SK-N-SH treated with all-trans-retinoic acid at 6 μM for 48 hours (cell line): ENCODE measurements around the gene UPP2.

Experiments
- ATAC-seq: fragments of 200-7000 bp; cut with Tn5 transposase; 3 replicates; pipeline ENCODE4 v1.9.1; 2020; ENCODE audit warnings: mild to moderate bottlenecking, moderate library complexity
- ARNTL ChIP-seq: fragments of 450-650 bp; formaldehyde crosslinking; IDR thresholded peaks from 2 replicates; pipeline ENCODE4 v1.5.0; 2020; ENCODE audit warnings: low read depth, mild to moderate bottlenecking, moderate library complexity, borderline replicate concordance
- BACH2 ChIP-seq: fragments of 250-450 bp; sonication (Bioruptor Pico); IDR thresholded peaks from 2 replicates; pipeline ENCODE4 v1.9.0; 2021; ENCODE audit warnings: mild to moderate bottlenecking, borderline replicate concordance
- CSDC2 ChIP-seq: fragments of 250-450 bp; sonication (Bioruptor Pico); IDR thresholded peaks from 2 replicates; pipeline ENCODE4 v1.5.0; 2020; ENCODE audit warnings: mild to moderate bottlenecking, moderate library complexity
- ESRRG ChIP-seq: fragments of 250-450 bp; sonication (Bioruptor Pico); IDR thresholded peaks from 2 replicates; pipeline ENCODE4 v1.6.1; 2021; ENCODE audit warnings: mild to moderate bottlenecking
- GLIS3 ChIP-seq: fragments of 250-450 bp; sonication (Bioruptor Pico); IDR thresholded peaks from 2 replicates; pipeline ENCODE4 v1.5.0; 2020; ENCODE audit warnings: mild to moderate bottlenecking, moderate library complexity
- ISL1 ChIP-seq: fragments of 250-450 bp; sonication (Bioruptor Pico); IDR thresholded peaks from 2 replicates; pipeline ENCODE4 v2.1.2; 2022; ENCODE audit warnings: mild to moderate bottlenecking, moderate library complexity
- OSR1 ChIP-seq: fragments of 250-450 bp; sonication (Bioruptor Pico); IDR thresholded peaks from 2 replicates; pipeline ENCODE4 v1.8.0; 2022; ENCODE audit warnings: moderate library complexity, mild to moderate bottlenecking, inconsistent platforms
- PPARA ChIP-seq: fragments of 250-450 bp; sonication (Bioruptor Pico); IDR thresholded peaks from 2 replicates; pipeline ENCODE4 v1.5.0; 2020; ENCODE audit warnings: mild to moderate bottlenecking, borderline replicate concordance
- RARB ChIP-seq: fragments of 250-450 bp; sonication (Bioruptor Pico); IDR thresholded peaks from 2 replicates; pipeline ENCODE4 v1.8.0; 2021; ENCODE audit warnings: mild to moderate bottlenecking, moderate library complexity
- SNAI2 ChIP-seq: fragments of 250-450 bp; sonication (Bioruptor Pico); IDR thresholded peaks from 2 replicates; pipeline ENCODE4 v1.5.0; 2020; ENCODE audit warnings: mild to moderate bottlenecking, moderate library complexity
- TCF4 ChIP-seq: fragments of 250-450 bp; sonication (Bioruptor Pico); IDR thresholded peaks from 2 replicates; pipeline ENCODE4 v1.8.0; 2021; ENCODE audit warnings: mild to moderate bottlenecking, moderate library complexity, borderline replicate concordance
- TOX ChIP-seq: fragments of 250-450 bp; sonication (Bioruptor Pico); IDR thresholded peaks from 2 replicates; pipeline ENCODE4 v1.8.0; 2021; ENCODE audit warnings: mild to moderate bottlenecking, moderate library complexity, borderline replicate concordance
- ZC3H10 ChIP-seq: fragments of 250-450 bp; sonication (Bioruptor Pico); IDR thresholded peaks from 2 replicates; pipeline ENCODE4 v1.5.1; 2021; ENCODE audit warnings: mild to moderate bottlenecking, moderate library complexity
- ZFP3 ChIP-seq: fragments of 250-450 bp; sonication (Bioruptor Pico); IDR thresholded peaks from 2 replicates; pipeline ENCODE4 v1.5.0; 2020; ENCODE audit warnings: mild to moderate bottlenecking, moderate library complexity
- ZFP30 ChIP-seq: fragments of 450-650 bp; formaldehyde crosslinking; IDR thresholded peaks from 2 replicates; pipeline ENCODE4 v1.5.0; 2022; ENCODE audit warnings: mild to moderate bottlenecking, moderate library complexity
- ZNF565 ChIP-seq: fragments of 450-650 bp; formaldehyde crosslinking; conservative IDR thresholded peaks from 2 replicates; pipeline ENCODE4 v1.5.0; 2020; ENCODE audit warnings: low read depth, mild to moderate bottlenecking, moderate library complexity
- ZNF70 ChIP-seq: fragments of 450-650 bp; formaldehyde crosslinking; IDR thresholded peaks from 2 replicates; pipeline ENCODE4 v1.5.0; 2020; ENCODE audit warnings: mild to moderate bottlenecking, moderate library complexity
- ZNF8 ChIP-seq: fragments of 450-650 bp; formaldehyde crosslinking; IDR thresholded peaks from 2 replicates; pipeline ENCODE4 v1.5.0; 2020; ENCODE audit warnings: mild to moderate bottlenecking, moderate library complexity
- TF ChIP-seq, protein P1 (sequence below): fragments of 250-450 bp; sonication (Bioruptor Pico); IDR thresholded peaks from 2 replicates; pipeline ENCODE4 v1.8.0; 2021; ENCODE audit warnings: low read depth, mild to moderate bottlenecking, moderate library complexity, borderline replicate concordance
- TF ChIP-seq, protein P2 (sequence below): fragments of 250-450 bp; sonication (Bioruptor Pico); IDR thresholded peaks from 2 replicates; pipeline ENCODE4 v1.5.0; 2020; ENCODE audit warnings: mild to moderate bottlenecking, moderate library complexity
- TF ChIP-seq, protein P3 (sequence below): fragments of 250-450 bp; sonication (Bioruptor Pico); IDR thresholded peaks from 2 replicates; pipeline ENCODE4 v1.5.1; 2021; ENCODE audit warnings: mild to moderate bottlenecking, moderate library complexity
- TF ChIP-seq, protein P4 (sequence below): fragments of 250-450 bp; sonication (Bioruptor Pico); IDR thresholded peaks from 2 replicates; pipeline ENCODE4 v1.8.0; 2020; ENCODE audit warnings: mild to moderate bottlenecking, moderate library complexity, borderline replicate concordance
- TF ChIP-seq, protein P5 (sequence below): fragments of 250-450 bp; sonication (Bioruptor Pico); IDR thresholded peaks from 2 replicates; pipeline ENCODE4 v1.5.1; 2020; ENCODE audit warnings: low read depth, mild to moderate bottlenecking, moderate library complexity

UPP2 gene

DNA sequence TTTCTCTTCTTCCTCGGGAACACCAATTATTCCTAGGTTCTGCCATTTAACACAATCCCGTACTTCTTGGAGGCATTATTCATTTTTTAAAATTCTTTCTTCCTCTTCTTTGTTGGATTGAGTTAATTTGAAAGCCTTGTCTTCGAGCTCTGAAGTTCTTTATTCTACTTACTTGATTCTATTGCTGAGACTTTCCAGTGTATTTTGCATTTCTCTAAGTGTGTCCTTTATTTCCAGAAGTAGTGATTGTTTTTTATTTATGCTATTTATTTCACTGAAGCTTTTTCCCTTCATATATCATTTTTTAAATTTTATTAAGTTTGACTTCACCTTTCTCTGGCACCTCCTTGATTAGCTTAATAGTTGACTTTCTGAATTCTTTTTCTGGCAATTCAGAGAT is 13.6 kb upstream of the UPP2 start:
- no peak for TF ChIP-seq ZFP30
- TF ChIP-seq, protein P1, sequence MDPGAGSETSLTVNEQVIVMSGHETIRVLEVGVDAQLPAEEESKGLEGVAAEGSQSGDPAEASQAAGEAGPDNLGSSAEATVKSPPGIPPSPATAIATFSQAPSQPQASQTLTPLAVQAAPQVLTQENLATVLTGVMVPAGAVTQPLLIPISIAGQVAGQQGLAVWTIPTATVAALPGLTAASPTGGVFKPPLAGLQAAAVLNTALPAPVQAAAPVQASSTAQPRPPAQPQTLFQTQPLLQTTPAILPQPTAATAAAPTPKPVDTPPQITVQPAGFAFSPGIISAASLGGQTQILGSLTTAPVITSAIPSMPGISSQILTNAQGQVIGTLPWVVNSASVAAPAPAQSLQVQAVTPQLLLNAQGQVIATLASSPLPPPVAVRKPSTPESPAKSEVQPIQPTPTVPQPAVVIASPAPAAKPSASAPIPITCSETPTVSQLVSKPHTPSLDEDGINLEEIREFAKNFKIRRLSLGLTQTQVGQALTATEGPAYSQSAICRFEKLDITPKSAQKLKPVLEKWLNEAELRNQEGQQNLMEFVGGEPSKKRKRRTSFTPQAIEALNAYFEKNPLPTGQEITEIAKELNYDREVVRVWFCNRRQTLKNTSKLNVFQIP (CRISPR knock-in tag): no peak
- ATAC-seq: no peak

DNA sequence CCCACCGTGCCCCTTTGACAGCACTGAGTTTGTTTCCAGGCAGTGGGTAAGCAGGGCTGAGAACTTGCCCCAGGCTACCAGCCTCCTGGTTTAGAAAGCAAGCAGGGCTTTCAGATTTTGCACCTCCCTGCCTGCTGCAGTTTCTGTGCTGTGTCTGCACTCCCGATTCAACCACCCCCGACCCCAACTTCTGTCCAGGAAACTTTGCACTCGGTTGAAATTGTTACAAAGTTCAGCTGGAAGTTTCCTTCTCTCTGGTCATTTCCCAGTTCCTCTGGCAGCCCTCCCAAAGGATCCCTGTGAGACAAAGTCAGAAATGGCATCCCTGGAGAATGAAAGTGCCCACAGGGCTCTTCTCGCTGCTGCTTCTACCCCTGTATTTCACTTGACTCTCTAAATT is 12.4 kb upstream of the UPP2 start:
- TF ChIP-seq, protein P2, sequence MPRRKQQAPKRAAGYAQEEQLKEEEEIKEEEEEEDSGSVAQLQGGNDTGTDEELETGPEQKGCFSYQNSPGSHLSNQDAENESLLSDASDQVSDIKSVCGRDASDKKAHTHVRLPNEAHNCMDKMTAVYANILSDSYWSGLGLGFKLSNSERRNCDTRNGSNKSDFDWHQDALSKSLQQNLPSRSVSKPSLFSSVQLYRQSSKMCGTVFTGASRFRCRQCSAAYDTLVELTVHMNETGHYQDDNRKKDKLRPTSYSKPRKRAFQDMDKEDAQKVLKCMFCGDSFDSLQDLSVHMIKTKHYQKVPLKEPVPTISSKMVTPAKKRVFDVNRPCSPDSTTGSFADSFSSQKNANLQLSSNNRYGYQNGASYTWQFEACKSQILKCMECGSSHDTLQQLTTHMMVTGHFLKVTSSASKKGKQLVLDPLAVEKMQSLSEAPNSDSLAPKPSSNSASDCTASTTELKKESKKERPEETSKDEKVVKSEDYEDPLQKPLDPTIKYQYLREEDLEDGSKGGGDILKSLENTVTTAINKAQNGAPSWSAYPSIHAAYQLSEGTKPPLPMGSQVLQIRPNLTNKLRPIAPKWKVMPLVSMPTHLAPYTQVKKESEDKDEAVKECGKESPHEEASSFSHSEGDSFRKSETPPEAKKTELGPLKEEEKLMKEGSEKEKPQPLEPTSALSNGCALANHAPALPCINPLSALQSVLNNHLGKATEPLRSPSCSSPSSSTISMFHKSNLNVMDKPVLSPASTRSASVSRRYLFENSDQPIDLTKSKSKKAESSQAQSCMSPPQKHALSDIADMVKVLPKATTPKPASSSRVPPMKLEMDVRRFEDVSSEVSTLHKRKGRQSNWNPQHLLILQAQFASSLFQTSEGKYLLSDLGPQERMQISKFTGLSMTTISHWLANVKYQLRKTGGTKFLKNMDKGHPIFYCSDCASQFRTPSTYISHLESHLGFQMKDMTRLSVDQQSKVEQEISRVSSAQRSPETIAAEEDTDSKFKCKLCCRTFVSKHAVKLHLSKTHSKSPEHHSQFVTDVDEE (CRISPR knock-in tag): no peak
- TF ChIP-seq TCF4 (CRISPR knock-in tag): no peak
- no peak for TF ChIP-seq RARB
- TF ChIP-seq ZNF8 (CRISPR knock-in tag): no peak
- no peak for TF ChIP-seq ZNF70 (CRISPR knock-in tag)
- no peak for TF ChIP-seq ZNF565 (CRISPR knock-in tag)
- TF ChIP-seq ISL1 (CRISPR knock-in tag): no peak
- no peak for TF ChIP-seq TOX
- TF ChIP-seq ZFP3: no peak
- TF ChIP-seq, protein P3, sequence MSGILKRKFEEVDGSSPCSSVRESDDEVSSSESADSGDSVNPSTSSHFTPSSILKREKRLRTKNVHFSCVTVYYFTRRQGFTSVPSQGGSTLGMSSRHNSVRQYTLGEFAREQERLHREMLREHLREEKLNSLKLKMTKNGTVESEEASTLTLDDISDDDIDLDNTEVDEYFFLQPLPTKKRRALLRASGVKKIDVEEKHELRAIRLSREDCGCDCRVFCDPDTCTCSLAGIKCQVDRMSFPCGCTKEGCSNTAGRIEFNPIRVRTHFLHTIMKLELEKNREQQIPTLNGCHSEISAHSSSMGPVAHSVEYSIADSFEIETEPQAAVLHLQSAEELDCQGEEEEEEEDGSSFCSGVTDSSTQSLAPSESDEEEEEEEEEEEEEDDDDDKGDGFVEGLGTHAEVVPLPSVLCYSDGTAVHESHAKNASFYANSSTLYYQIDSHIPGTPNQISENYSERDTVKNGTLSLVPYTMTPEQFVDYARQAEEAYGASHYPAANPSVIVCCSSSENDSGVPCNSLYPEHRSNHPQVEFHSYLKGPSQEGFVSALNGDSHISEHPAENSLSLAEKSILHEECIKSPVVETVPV (CRISPR knock-in tag): no peak
- TF ChIP-seq SNAI2: no peak
- TF ChIP-seq CSDC2 (CRISPR knock-in tag): no peak
- no peak for TF ChIP-seq GLIS3 (CRISPR knock-in tag)
- no peak for ATAC-seq

DNA sequence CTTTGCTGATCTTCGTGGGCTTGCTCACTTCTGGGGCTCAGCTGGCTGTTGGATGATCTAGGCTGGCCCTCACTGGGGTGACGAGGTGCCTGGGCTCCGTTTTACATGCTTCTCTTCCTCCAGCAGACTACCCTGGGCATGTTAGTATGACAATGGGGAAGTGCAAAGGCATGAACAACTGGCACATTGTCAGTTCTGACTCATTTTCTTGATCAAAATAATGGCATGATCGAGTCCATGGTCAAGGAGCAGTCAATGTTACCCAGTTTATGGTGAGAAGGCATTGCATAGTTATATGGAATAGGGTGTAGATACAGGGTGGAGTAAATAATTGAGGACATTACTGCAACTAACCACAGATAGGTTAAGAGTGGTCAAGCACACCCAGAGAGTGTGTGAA is 10.0 kb upstream of the UPP2 start:
- no peak for TF ChIP-seq GLIS3 (CRISPR knock-in tag)
- TF ChIP-seq, protein P2 (CRISPR knock-in tag): no peak
- no peak for TF ChIP-seq ARNTL (CRISPR knock-in tag)
- no peak for TF ChIP-seq ZC3H10
- no peak for TF ChIP-seq ZNF565 (CRISPR knock-in tag)
- TF ChIP-seq, protein P4, sequence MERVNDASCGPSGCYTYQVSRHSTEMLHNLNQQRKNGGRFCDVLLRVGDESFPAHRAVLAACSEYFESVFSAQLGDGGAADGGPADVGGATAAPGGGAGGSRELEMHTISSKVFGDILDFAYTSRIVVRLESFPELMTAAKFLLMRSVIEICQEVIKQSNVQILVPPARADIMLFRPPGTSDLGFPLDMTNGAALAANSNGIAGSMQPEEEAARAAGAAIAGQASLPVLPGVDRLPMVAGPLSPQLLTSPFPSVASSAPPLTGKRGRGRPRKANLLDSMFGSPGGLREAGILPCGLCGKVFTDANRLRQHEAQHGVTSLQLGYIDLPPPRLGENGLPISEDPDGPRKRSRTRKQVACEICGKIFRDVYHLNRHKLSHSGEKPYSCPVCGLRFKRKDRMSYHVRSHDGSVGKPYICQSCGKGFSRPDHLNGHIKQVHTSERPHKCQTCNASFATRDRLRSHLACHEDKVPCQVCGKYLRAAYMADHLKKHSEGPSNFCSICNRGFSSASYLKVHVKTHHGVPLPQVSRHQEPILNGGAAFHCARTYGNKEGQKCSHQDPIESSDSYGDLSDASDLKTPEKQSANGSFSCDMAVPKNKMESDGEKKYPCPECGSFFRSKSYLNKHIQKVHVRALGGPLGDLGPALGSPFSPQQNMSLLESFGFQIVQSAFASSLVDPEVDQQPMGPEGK (CRISPR knock-in tag): no peak
- TF ChIP-seq BACH2: no peak
- no peak for TF ChIP-seq PPARA (CRISPR knock-in tag)
- no peak for TF ChIP-seq ZNF70 (CRISPR knock-in tag)
- TF ChIP-seq, protein P1 (CRISPR knock-in tag): no peak
- no peak for TF ChIP-seq CSDC2 (CRISPR knock-in tag)
- no peak for TF ChIP-seq ESRRG
- no peak for TF ChIP-seq OSR1
- no peak for TF ChIP-seq RARB
- TF ChIP-seq, protein P3 (CRISPR knock-in tag): no peak
- TF ChIP-seq SNAI2: no peak
- TF ChIP-seq TCF4 (CRISPR knock-in tag): no peak
- TF ChIP-seq, protein P5, sequence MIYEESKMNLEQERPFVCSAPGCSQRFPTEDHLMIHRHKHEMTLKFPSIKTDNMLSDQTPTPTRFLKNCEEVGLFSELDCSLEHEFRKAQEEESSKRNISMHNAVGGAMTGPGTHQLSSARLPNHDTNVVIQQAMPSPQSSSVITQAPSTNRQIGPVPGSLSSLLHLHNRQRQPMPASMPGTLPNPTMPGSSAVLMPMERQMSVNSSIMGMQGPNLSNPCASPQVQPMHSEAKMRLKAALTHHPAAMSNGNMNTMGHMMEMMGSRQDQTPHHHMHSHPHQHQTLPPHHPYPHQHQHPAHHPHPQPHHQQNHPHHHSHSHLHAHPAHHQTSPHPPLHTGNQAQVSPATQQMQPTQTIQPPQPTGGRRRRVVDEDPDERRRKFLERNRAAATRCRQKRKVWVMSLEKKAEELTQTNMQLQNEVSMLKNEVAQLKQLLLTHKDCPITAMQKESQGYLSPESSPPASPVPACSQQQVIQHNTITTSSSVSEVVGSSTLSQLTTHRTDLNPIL (CRISPR knock-in tag): no peak
- TF ChIP-seq, all 23 proteins: peak for 0
- no peak for ATAC-seq
